ENCODE data around the gene DPEP1.
"Not testable (repeated sequence)": the region's sequence is repeated elsewhere in the genome, so short reads cannot be mapped to it uniquely, and the experiment has no call there.

The DPEP1 gene

GRCh38 chr16:89653656-89654295, 40.3 kb downstream of the DPEP1 start:
- no peak for DNase-seq

- no peak for DNase-seq
These were observed 41.7 kb downstream of the DPEP1 start for GRCh38 chr16:89655062-89655643.

- no peak for DNase-seq
These were observed 43.1 kb downstream of the DPEP1 start for GRCh38 chr16:89656435-89657121.

- DNase-seq: peak; percentile 90
These were observed 44.2 kb downstream of the DPEP1 start, which contains the start of the genes CHMP1A and SPATA33 for GRCh38 chr16:89657442-89658220. CHMP1A (minus strand) TSS chr16:89657708; CDS start chr16:89657588, 120 bp downstream. SPATA33 (plus strand) TSS chr16:89657836; CDS start chr16:89657912, 76 bp downstream.

- DNase-seq: no peak
These were observed 44.9 kb downstream of the DPEP1 start for GRCh38 chr16:89658221-89658879.

- no peak for DNase-seq
These were observed 46.7 kb downstream of the DPEP1 start for GRCh38 chr16:89660146-89660545.

- no peak for DNase-seq
These were observed 47.8 kb downstream of the DPEP1 start for GRCh38 chr16:89661215-89661614.

- not testable (repeated sequence) for DNase-seq
These were observed 50.8 kb downstream of the DPEP1 start for GRCh38 chr16:89664238-89664637.

GRCh38 chr16:89667000-89667399, 53.6 kb downstream of the DPEP1 start:
- DNase-seq: not testable (repeated sequence)

- no peak for DNase-seq
These were observed 54.2 kb downstream of the DPEP1 start for GRCh38 chr16:89667633-89668032.

GRCh38 chr16:89668790-89669158, 55.3 kb downstream of the DPEP1 start:
- no peak for DNase-seq

- DNase-seq: no peak
These were observed 56.3 kb downstream of the DPEP1 start for GRCh38 chr16:89669755-89670154.

GRCh38 chr16:89670496-89671431, 57.3 kb downstream of the DPEP1 start:
- no peak for DNase-seq

- not testable (repeated sequence) for DNase-seq
These were observed 58.1 kb downstream of the DPEP1 start for GRCh38 chr16:89671565-89671964.

GRCh38 chr16:89672177-89672941, 58.9 kb downstream of the DPEP1 start:
- no peak for DNase-seq

- no peak for DNase-seq
These were observed 64.8 kb downstream of the DPEP1 start for GRCh38 chr16:89678258-89678657.

GRCh38 chr16:89685916-89686315, 72.5 kb downstream of the DPEP1 start:
- no peak for DNase-seq

- peak; percentile 87 for DNase-seq
These were observed 73.2 kb downstream of the DPEP1 start, which contains the start of gene CDK10 for GRCh38 chr16:89686520-89687091. CDK10 (plus strand) TSS chr16:89686689; CDS start chr16:89686711, 22 bp downstream.

GRCh38 chr16:89687092-89687940, 73.9 kb downstream of the DPEP1 start:
- no peak for DNase-seq
